CD8-positive, alpha-beta memory T cell (primary cell): Measurements from ENCODE around the gene ZNF329. TPM values are rescaled to one million over a fixed set of nuclear protein-coding genes. Genes with fewer than 3 reads are reported as not detected.

Experiments
- CTCF ChIA-PET: fragments of 350-600 bp; sonication (Branson Sonifier 250); formaldehyde crosslinking; loops from one replicate; lab custom pipeline; 2021; ENCODE audit warnings: antibody characterized with exemption; lab: Charles Lee
- POLR2A ChIA-PET: fragments of 350-600 bp; sonication (Branson Sonifier 250); formaldehyde crosslinking; loops from one replicate; lab custom pipeline; 2021; ENCODE audit warnings: antibody characterized with exemption; lab: Charles Lee
- DNase-seq, 5 donors: peaks; one replicate each; pipeline versions ENCODE4 v3.0.0 to v3.0.0-alpha.2; 2020 to 2022; ENCODE audit warnings: mixed read lengths in 1 of 5
- H3K27ac ChIP-seq: one replicate; pipeline ENCODE4 v1.7.0; 2013; ENCODE audit warnings: low read depth, mild to moderate bottlenecking, low read length, moderate library complexity
- H3K27me3 ChIP-seq: 2 replicates; pipeline ENCODE4 v1.7.0; 2013; ENCODE audit warnings: low read length, mild to moderate bottlenecking; ENCODE audit not compliant: insufficient read depth, poor library complexity, severe bottlenecking
- H3K36me3 ChIP-seq: 2 replicates; pipeline ENCODE4 v1.7.0; 2013; ENCODE audit warnings: mild to moderate bottlenecking, low read length, moderate library complexity; ENCODE audit not compliant: insufficient read depth
- H3K4me1 ChIP-seq: 2 replicates; pipeline ENCODE4 v1.7.0; 2013; ENCODE audit warnings: mild to moderate bottlenecking, low read length, moderate library complexity; ENCODE audit not compliant: insufficient read depth
- H3K4me3 ChIP-seq: 2 replicates; pipeline ENCODE4 v1.7.0; 2013; ENCODE audit warnings: mild to moderate bottlenecking, low read length
- H3K9me3 ChIP-seq: 2 replicates; pipeline ENCODE4 v1.7.0; 2013; ENCODE audit warnings: mild to moderate bottlenecking, low read length
- H3K27ac Mint-ChIP-seq, 8 donors: one replicate each; pipeline ENCODE4 v1.8.0; 2020 to 2021; ENCODE audit warnings: mixed read lengths in 8 of 8, mild to moderate bottlenecking in 6 of 8, inconsistent platforms in 3 of 8, moderate library complexity in 3 of 8
- H3K27me3 Mint-ChIP-seq, 2 donors: one replicate each; pipeline ENCODE4 v1.8.0; 2020 to 2021; ENCODE audit warnings: mixed read lengths in 2 of 2, mild to moderate bottlenecking in 1 of 2, moderate library complexity in 1 of 2
- H3K36me3 Mint-ChIP-seq, 3 donors: one replicate each; pipeline ENCODE4 v1.8.0; 2020 to 2021; ENCODE audit warnings: mixed read lengths in 3 of 3, inconsistent platforms in 1 of 3, mild to moderate bottlenecking in 1 of 3
- H3K4me1 Mint-ChIP-seq, 3 donors: one replicate each; pipeline ENCODE4 v1.8.0; 2020 to 2021; ENCODE audit warnings: mixed read lengths in 3 of 3, inconsistent platforms in 1 of 3, mild to moderate bottlenecking in 1 of 3
- H3K4me3 Mint-ChIP-seq, 7 donors: one replicate each; pipeline ENCODE4 v1.8.0; 2020 to 2021; ENCODE audit warnings: mixed read lengths in 7 of 7, mild to moderate bottlenecking in 6 of 7, moderate library complexity in 4 of 7, inconsistent platforms in 2 of 7
- H3K9me3 Mint-ChIP-seq, 5 donors: one replicate each; pipeline ENCODE4 v1.8.0; 2020 to 2022; ENCODE audit warnings: mixed read lengths in 5 of 5, mild to moderate bottlenecking in 3 of 5, moderate library complexity in 2 of 5, inconsistent platforms in 1 of 5
- polyA plus RNA-seq: library from polyadenylated mRNA; unstranded; fragments of 300-500 nt; fragmentation: Illumina TruSeq; gene quantifications from one replicate; pipeline ENCODE4 v1.2.3, GENCODE V29; 2021
- total RNA-seq, 2 experiments: library from RNA; stranded (reverse); gene quantifications; one replicate each; pipeline ENCODE4 v1.2.3, GENCODE V29; 2021

Gene ZNF329
- total and polyA plus RNA-seq, 3 experiments from 2014 or later, result 8.7 to 10.3 (median 9.1) TPM

- H3K27ac ChIP-seq, result no peak overlapping the region
- peaks cover 12 to 84% (median 77%) of the 10 kb centered on the region in 5 donors for H3K9me3 Mint-ChIP-seq
- no peak for DNase-seq
- H3K36me3 ChIP-seq, result no peaks in the 10 kb centered on the region
- H3K27me3 Mint-ChIP-seq, result peaks cover 8 to 10% of the 10 kb centered on the region in 2 donors
- H3K27me3 ChIP-seq, result no peaks in the 10 kb centered on the region
- H3K4me3 ChIP-seq, result no peak overlapping the region
- CTCF ChIA-PET, result no interaction called here
- no peak overlapping the region for H3K4me3 Mint-ChIP-seq
- H3K27ac Mint-ChIP-seq, result no peak overlapping the region
- H3K4me1 Mint-ChIP-seq, result no peaks in the 10 kb centered on the region
- POLR2A ChIA-PET, result no interaction called here
- H3K9me3 ChIP-seq, result peaks cover 32% of the 10 kb centered on the region
- no peaks in the 10 kb centered on the region for H3K4me1 ChIP-seq
- peaks cover 2 to 14% (median 12%) of the 10 kb centered on the region in 3 donors for H3K36me3 Mint-ChIP-seq
These were observed 20.3 kb upstream of the ZNF329 start for GRCh38 chr19:58170860-58171259.

GRCh38 chr19:58166708-58167280, 16.2 kb upstream of the ZNF329 start:
- Histone ChIP-seq H3K9me3 (peaks cover 25% of the 10 kb centered on the region), H3K4me3 (no peak overlapping the region)
- CTCF ChIA-PET, result no interaction called here

GRCh38 chr19:58166268-58166667, 15.7 kb upstream of the ZNF329 start:
- CTCF ChIA-PET, result no interaction called here
- Histone ChIP-seq H3K9me3 (peaks cover 28% of the 10 kb centered on the region), H3K36me3 (no peaks in the 10 kb centered on the region), H3K27ac (no peak overlapping the region), H3K27me3 (no peaks in the 10 kb centered on the region), H3K4me3 (no peak overlapping the region), H3K4me1 (no peaks in the 10 kb centered on the region)
- no peak for DNase-seq
- H3K27me3 Mint-ChIP-seq, result no peaks in the 10 kb centered on the region
- peaks cover 31 to 86% (median 79%) of the 10 kb centered on the region in 5 donors for H3K9me3 Mint-ChIP-seq
- POLR2A ChIA-PET, result no interaction called here
- no peak overlapping the region for H3K27ac Mint-ChIP-seq
- H3K4me3 Mint-ChIP-seq, result no peak overlapping the region
- H3K4me1 Mint-ChIP-seq, result no peaks in the 10 kb centered on the region
- H3K36me3 Mint-ChIP-seq, result peaks cover 0 to 23% (median 15%) of the 10 kb centered on the region in 3 donors

More at GRCh38 chr19:58166708-58167280, 16.2 kb upstream of the ZNF329 start:
- H3K4me3 Mint-ChIP-seq, result no peak overlapping the region
- Histone ChIP-seq H3K27ac (no peak overlapping the region), H3K27me3 (no peaks in the 10 kb centered on the region), H3K4me1 (no peaks in the 10 kb centered on the region), H3K36me3 (no peaks in the 10 kb centered on the region)
- no peak for DNase-seq
- POLR2A ChIA-PET, result no interaction called here
- H3K4me1 Mint-ChIP-seq, result no peaks in the 10 kb centered on the region
- H3K36me3 Mint-ChIP-seq, result peaks cover 0 to 23% (median 15%) of the 10 kb centered on the region in 3 donors
- peaks cover 29 to 90% (median 79%) of the 10 kb centered on the region in 5 donors for H3K9me3 Mint-ChIP-seq
- H3K27me3 Mint-ChIP-seq, result no peaks in the 10 kb centered on the region
- no peak overlapping the region for H3K27ac Mint-ChIP-seq

- Histone ChIP-seq H3K27ac (no peak overlapping the region), H3K4me3 (no peak overlapping the region), H3K4me1 (peaks cover 6% of the 10 kb centered on the region), H3K9me3 (peaks cover 5% of the 10 kb centered on the region), H3K36me3 (no peaks in the 10 kb centered on the region), H3K27me3 (no peaks in the 10 kb centered on the region)
- DNase-seq, result no peak
- H3K4me1 Mint-ChIP-seq, result peaks cover 3 to 17% (median 5%) of the 10 kb centered on the region in 3 donors
- peak overlapping the region in 1 of 8 donors; percentile 75 for H3K27ac Mint-ChIP-seq
- H3K36me3 Mint-ChIP-seq, result peaks cover 0 to 3% (median 2%) of the 10 kb centered on the region in 3 donors
- CTCF ChIA-PET, result no interaction called here
- POLR2A ChIA-PET, result interaction anchor here (0.7 kb wide), 1 partner anchor 551 kb away, joined by 3 read pairs; no protein-coding TSS in a partner anchor
- H3K27me3 Mint-ChIP-seq, result peaks cover 0 to 3% of the 10 kb centered on the region in 2 donors
- H3K9me3 Mint-ChIP-seq, result peaks cover 5 to 21% (median 10%) of the 10 kb centered on the region in 5 donors
- peak overlapping the region in 1 of 7 donors; percentile 82 for H3K4me3 Mint-ChIP-seq
These were observed 6.6 kb upstream of the ZNF329 start for GRCh38 chr19:58157045-58157728.

- H3K27ac ChIP-seq, result peak overlapping the region; percentile 79
- no peaks in the 10 kb centered on the region for H3K36me3 ChIP-seq
- Mint-ChIP-seq H3K36me3 (peaks cover 0 to 5% (median 0%) of the 10 kb centered on the region in 3 donors), H3K4me1 (peaks cover 12 to 26% (median 19%) of the 10 kb centered on the region in 3 donors), H3K27ac (peak overlapping the region in 7 of 8 donors; percentile 41 to 80 (median 70)), H3K9me3 (peaks cover 0 to 4% (median 0%) of the 10 kb centered on the region in 5 donors), H3K4me3 (peak overlapping the region; percentile 82 to 92 (median 84)), H3K27me3 (peaks cover 0 to 3% of the 10 kb centered on the region in 2 donors)
- peak overlapping the region; percentile 94 for H3K4me3 ChIP-seq
- POLR2A ChIA-PET, result interaction anchor here (0.6 kb wide), 2 partner anchors 50 to 133 kb away, joined by 3 read pairs; no protein-coding TSS in a partner anchor
- no peaks in the 10 kb centered on the region for H3K9me3 ChIP-seq
- peaks cover 11% of the 10 kb centered on the region for H3K4me1 ChIP-seq
- H3K27me3 ChIP-seq, result no peaks in the 10 kb centered on the region
- CTCF ChIA-PET, result interaction anchor here (1.0 kb wide), 1 partner anchor 135 kb away, joined by 3 read pairs; no protein-coding TSS in a partner anchor
- DNase-seq, result peak; percentile 94 to 98 (median 97)
These were observed 4.4 kb upstream of the ZNF329 start for GRCh38 chr19:58154679-58155648.

- peak overlapping the region in 5 of 8 donors; percentile 14 to 86 (median 79) for H3K27ac Mint-ChIP-seq
- Histone ChIP-seq H3K4me1 (peaks cover 17% of the 10 kb centered on the region), H3K4me3 (peak overlapping the region; percentile 94), H3K36me3 (no peaks in the 10 kb centered on the region), H3K9me3 (no peaks in the 10 kb centered on the region), H3K27me3 (no peaks in the 10 kb centered on the region), H3K27ac (peak overlapping the region; percentile 79)
- peak overlapping the region; percentile 82 to 92 (median 83) for H3K4me3 Mint-ChIP-seq
- peaks cover 0 to 4% (median 0%) of the 10 kb centered on the region in 5 donors for H3K9me3 Mint-ChIP-seq
- peaks cover 0 to 8% (median 0%) of the 10 kb centered on the region in 3 donors for H3K36me3 Mint-ChIP-seq
- H3K4me1 Mint-ChIP-seq, result peaks cover 17 to 33% (median 26%) of the 10 kb centered on the region in 3 donors
- POLR2A ChIA-PET, result interaction anchor here (0.6 kb wide), 1 partner anchor 49 kb away, joined by 3 read pairs; no protein-coding TSS in a partner anchor
- H3K27me3 Mint-ChIP-seq, result peaks cover 0 to 3% of the 10 kb centered on the region in 2 donors
- CTCF ChIA-PET, result no interaction called here
- no peak for DNase-seq
These were observed 3.7 kb upstream of the ZNF329 start for GRCh38 chr19:58154287-58154678.

- H3K27me3 ChIP-seq, result no peaks in the 10 kb centered on the region
- ChIA-PET CTCF (no interaction called here), POLR2A (no interaction called here)
- H3K36me3 ChIP-seq, result no peaks in the 10 kb centered on the region
- peak overlapping the region in 6 of 7 donors; percentile 18 to 92 (median 83) for H3K4me3 Mint-ChIP-seq
- H3K9me3 Mint-ChIP-seq, result peaks cover 0 to 6% (median 4%) of the 10 kb centered on the region in 5 donors
- H3K4me3 ChIP-seq, result no peak overlapping the region
- peaks cover 6% of the 10 kb centered on the region for H3K9me3 ChIP-seq
- peaks cover 0 to 2% of the 10 kb centered on the region in 2 donors for H3K27me3 Mint-ChIP-seq
- H3K4me1 Mint-ChIP-seq, result peaks cover 19 to 40% (median 34%) of the 10 kb centered on the region in 3 donors
- no peak for DNase-seq
- peaks cover 17% of the 10 kb centered on the region for H3K4me1 ChIP-seq
- no peak overlapping the region for H3K27ac Mint-ChIP-seq
- no peak overlapping the region for H3K27ac ChIP-seq
- peaks cover 0 to 11% (median 0%) of the 10 kb centered on the region in 3 donors for H3K36me3 Mint-ChIP-seq
These were observed 2.8 kb upstream of the ZNF329 start for GRCh38 chr19:58153386-58153785.
